ENCODE results near the gene IGLL5. TPM values are rescaled to one million over a fixed set of nuclear protein-coding genes. Genes with fewer than 3 reads are reported as not detected.
A peak's percentile ranks its signal among the peaks of the same experiment; 100 is the strongest.

IGLL5 gene
- total and polyA plus RNA-seq, 9 of the 15 experiments (the other 6 are each of a cell fraction or from before 2014, with no cell fraction given) = not detected

- TF ChIP-seq E4F1 (CRISPR knock-in tag; IDR thresholded peaks at IDR 0.05; ENCODE audit: borderline replicate concordance) (no peak), ZBTB1 (CRISPR knock-in tag; IDR thresholded peaks at IDR 0.05; ENCODE audit: borderline replicate concordance, low read depth) (no peak), CREB1 (IDR thresholded peaks at IDR 0.05) (no peak), CREB1 (CRISPR knock-in tag; IDR thresholded peaks at IDR 0.05) (no peak), KLF13 (tag; IDR thresholded peaks at IDR 0.05; ENCODE audit: borderline replicate concordance, low read depth) (0 out of 2 replicates have a peak, but pooled peaks have one; percentile 51), ADNP (tag; IDR thresholded peaks at IDR 0.05) (no peak), RUNX1 (IDR thresholded peaks at IDR 0.05; ENCODE audit: low read depth) (0 out of 2 replicates have a peak, but pooled peaks have one; percentile 33)
- TF ChIP-seq, protein P1, sequence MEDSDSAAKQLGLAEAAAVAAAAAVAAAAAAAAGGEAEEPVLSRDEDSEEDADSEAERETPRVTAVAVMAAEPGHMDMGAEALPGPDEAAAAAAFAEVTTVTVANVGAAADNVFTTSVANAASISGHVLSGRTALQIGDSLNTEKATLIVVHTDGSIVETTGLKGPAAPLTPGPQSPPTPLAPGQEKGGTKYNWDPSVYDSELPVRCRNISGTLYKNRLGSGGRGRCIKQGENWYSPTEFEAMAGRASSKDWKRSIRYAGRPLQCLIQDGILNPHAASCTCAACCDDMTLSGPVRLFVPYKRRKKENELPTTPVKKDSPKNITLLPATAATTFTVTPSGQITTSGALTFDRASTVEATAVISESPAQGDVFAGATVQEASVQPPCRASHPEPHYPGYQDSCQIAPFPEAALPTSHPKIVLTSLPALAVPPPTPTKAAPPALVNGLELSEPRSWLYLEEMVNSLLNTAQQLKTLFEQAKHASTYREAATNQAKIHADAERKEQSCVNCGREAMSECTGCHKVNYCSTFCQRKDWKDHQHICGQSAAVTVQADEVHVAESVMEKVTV (CRISPR knock-in tag; IDR thresholded peaks at IDR 0.05) = no peak
- TF ChIP-seq, protein P2, sequence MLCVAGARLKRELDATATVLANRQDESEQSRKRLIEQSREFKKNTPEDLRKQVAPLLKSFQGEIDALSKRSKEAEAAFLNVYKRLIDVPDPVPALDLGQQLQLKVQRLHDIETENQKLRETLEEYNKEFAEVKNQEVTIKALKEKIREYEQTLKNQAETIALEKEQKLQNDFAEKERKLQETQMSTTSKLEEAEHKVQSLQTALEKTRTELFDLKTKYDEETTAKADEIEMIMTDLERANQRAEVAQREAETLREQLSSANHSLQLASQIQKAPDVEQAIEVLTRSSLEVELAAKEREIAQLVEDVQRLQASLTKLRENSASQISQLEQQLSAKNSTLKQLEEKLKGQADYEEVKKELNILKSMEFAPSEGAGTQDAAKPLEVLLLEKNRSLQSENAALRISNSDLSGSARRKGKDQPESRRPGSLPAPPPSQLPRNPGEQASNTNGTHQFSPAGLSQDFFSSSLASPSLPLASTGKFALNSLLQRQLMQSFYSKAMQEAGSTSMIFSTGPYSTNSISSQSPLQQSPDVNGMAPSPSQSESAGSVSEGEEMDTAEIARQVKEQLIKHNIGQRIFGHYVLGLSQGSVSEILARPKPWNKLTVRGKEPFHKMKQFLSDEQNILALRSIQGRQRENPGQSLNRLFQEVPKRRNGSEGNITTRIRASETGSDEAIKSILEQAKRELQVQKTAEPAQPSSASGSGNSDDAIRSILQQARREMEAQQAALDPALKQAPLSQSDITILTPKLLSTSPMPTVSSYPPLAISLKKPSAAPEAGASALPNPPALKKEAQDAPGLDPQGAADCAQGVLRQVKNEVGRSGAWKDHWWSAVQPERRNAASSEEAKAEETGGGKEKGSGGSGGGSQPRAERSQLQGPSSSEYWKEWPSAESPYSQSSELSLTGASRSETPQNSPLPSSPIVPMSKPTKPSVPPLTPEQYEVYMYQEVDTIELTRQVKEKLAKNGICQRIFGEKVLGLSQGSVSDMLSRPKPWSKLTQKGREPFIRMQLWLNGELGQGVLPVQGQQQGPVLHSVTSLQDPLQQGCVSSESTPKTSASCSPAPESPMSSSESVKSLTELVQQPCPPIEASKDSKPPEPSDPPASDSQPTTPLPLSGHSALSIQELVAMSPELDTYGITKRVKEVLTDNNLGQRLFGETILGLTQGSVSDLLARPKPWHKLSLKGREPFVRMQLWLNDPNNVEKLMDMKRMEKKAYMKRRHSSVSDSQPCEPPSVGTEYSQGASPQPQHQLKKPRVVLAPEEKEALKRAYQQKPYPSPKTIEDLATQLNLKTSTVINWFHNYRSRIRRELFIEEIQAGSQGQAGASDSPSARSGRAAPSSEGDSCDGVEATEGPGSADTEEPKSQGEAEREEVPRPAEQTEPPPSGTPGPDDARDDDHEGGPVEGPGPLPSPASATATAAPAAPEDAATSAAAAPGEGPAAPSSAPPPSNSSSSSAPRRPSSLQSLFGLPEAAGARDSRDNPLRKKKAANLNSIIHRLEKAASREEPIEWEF (CRISPR knock-in tag; IDR thresholded peaks at IDR 0.05) = no peak
Measured at GRCh38 chr22:22917377-22917776, 29.8 kb downstream of the IGLL5 start (continued).

Measured in K562 (cell line).